GM12875 (cell line): ENCODE measurements around the gene UACA.

Source experiments
- H3K4me3 ChIP-seq: one replicate; pipeline ENCODE4 v1.5.1; 2011; ENCODE audit warnings: low read depth, low read length, control low read depth
- CTCF ChIP-seq: IDR thresholded peaks from 2 replicates; pipeline ENCODE4 v1.5.1; 2011; ENCODE audit warnings: low read depth, mild to moderate bottlenecking, control low read depth, inconsistent platforms, low read length, moderate library complexity, borderline replicate concordance; ENCODE audit not compliant: insufficient read depth

UACA gene

GRCh38 chr15:70726753-70727152 lies 36.6 kb downstream of the UACA start:
- TF ChIP-seq CTCF, result no peak

GRCh38 chr15:70723927-70724326 lies 39.4 kb downstream of the UACA start:
- TF ChIP-seq CTCF, result no peak
- H3K4me3 ChIP-seq, result no peak overlapping the region

More at GRCh38 chr15:70726753-70727152, 36.6 kb downstream of the UACA start:
- H3K4me3 ChIP-seq, result no peak overlapping the region

GRCh38 chr15:70723122-70723422 lies 40.3 kb downstream of the UACA start:
- TF ChIP-seq CTCF, result no peak
- no peak overlapping the region for H3K4me3 ChIP-seq

GRCh38 chr15:70722266-70723121 lies 40.9 kb downstream of the UACA start:
- H3K4me3 ChIP-seq, result no peak overlapping the region

GRCh38 chr15:70720228-70721016 lies 42.9 kb downstream of the UACA start:
- TF ChIP-seq CTCF, result no peak
- no peak overlapping the region for H3K4me3 ChIP-seq

More at GRCh38 chr15:70722266-70723121, 40.9 kb downstream of the UACA start:
- TF ChIP-seq CTCF, result peak; percentile 29; the same call in 1 of the 2 replicates

- TF ChIP-seq CTCF, result no peak
- H3K4me3 ChIP-seq, result no peak overlapping the region
Observed at GRCh38 chr15:70717237-70717793, 46.0 kb downstream of the UACA start.
